DMS 273 treated with DMSO at 0.1 percent for 48 hours (cell line): Measurements from ENCODE around the gene PKDCC.
"Not testable (repeated sequence)": the region's sequence is repeated elsewhere in the genome, so short reads cannot be mapped to it uniquely, and the experiment has no call there.

Experiments used
- DNase-seq: peaks from one replicate; lab custom pipeline; 2025; lab: John Stamatoyannopoulos, UW

PKDCC gene

DNA sequence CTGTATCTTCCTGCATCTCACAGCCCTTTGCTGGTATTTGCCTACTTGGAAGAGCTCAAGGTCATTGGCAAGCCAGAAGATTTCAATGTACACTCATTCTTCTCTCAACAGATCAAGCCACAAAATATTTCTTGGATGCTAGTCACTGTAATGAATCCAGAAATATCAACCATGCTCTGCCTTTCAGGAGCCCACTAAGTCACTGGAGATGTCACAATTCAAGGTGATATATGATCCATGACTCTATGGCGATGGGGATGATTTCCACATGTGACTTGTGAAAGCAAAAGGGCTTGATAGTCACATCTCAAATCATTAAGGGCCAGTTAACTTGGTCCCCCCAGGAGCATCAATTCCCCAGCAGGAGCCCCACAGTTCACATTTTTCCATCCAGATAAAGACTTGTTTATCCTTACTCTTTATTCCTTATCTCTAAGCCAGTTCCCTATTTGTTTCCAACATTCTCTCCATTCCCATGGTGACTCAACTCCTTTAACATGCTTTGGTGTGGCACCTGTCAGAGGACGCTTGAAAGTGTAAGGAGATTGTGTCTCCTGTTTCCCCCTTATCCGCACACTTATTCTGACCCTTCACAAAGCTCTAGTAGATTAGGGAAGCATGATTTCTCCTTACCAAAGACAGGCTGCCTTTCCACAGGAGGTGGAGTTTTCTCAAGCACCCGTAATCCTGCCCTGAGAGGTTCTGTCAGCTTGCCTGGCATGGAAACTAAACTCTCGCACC is 15.8 kb downstream of the PKDCC start:
- DNase-seq, result no peak

DNA sequence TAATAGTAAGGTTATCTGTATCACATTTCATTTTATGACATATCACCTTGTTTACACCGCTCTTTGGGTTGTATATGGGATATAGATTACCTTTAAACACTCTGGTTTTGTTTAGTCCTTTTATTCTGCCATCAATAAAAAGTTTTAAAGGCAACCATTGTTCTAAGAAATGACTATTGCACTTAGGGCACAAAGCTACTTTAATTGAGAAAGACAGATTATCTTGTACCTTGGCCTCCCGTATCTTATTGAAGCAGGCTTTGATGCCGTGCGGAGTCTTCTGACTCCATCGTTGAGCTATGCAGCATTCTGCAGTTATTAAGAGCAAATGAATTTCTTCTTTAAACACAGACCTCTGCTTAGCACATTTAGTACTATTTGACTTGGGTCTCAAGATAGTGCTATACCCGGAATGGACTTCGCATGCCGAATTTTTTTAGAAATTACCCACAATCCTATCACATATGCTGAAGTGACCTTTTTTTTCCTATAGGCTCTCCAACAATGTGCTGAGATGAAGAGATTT is 16.7 kb downstream of the PKDCC start:
- DNase-seq, result no peak

DNA sequence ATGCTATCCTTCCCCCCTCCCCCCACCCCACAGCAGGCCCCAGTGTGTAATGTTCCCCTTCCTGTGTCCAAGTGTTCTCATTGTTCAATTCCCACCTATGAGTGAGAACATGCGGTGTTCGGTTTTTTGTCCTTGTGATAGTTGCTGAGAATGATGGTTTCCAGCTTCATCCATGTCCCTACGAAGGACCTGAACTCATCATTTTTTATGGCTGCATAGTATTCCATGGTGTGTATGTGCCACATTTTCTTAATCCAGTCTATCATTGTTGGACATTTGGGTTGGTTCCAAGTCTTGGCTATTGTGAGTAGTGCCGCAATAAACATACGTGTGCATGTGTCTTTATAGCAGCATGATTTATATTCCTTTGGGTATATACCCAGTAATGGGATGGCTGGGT is 17.9 kb downstream of the PKDCC start:
- DNase-seq, result not testable (repeated sequence)

DNA sequence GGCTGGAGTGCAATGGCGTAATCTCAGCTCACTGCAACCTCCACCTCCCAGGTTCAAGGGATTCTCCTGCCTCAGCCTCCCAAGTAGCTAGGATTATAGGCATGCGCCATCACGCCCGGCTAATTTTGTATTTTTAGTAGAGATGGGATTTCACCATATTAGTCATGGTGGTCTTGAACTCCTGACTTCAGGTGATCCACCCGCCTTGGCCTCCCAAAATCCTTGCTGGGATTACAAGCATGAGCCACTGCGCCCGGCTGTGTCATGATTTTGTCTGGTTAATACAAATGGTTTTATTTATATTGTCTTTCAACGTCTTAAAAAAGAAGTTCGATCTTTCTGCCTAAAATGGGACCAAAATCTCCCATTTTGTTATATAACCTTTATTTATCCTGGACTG is 19.2 kb downstream of the PKDCC start:
- not testable (repeated sequence) for DNase-seq

DNA sequence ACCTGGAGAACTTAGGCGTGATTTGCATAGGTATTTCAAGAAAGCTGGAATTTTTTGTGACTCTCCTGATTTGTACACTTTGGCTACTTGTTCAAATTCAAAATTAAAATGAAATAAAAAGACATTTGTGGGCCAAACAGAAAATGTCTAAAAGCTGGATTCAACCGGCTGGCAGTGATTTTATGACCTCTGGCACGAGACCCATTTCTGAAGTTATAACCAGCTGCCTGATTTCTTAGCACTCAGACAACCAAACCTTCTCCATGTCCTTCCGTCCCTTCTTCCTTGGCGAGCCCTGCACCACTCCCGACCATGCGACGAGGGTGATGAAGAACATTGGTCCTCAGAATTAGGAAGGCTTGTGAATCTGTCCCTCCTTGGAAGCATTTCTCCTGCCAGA is 19.7 kb downstream of the PKDCC start:
- DNase-seq, result no peak

DNA sequence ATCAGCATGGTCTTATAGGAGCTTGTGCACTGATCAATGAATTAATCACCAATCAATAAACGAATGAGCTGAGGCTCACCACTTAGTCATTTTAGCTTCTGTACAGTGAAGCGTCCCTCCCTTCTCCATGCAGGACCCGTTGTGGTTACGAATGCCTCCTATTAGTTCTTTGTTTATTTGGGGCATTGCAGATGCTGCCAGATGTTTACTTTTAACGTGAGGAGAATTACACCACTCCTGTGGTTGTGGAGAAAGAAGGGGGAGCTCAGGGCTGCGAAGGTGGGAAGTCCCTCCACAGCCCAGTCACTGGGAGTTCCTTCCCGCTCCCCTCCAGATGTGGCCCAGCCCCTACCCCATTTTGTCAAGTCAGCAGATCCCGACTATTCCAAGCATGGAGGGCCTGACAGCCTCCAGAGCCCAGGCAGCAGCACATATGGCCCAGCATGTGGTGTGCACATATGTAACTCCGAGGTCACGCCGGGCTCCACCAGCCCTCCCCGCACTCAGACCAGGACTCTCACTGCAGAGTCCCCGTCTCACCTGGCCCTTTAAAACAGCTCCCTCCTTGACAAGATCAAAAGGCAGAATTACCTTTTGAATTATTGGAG is 20.9 kb downstream of the PKDCC start:
- peak; percentile 27 for DNase-seq

DNA sequence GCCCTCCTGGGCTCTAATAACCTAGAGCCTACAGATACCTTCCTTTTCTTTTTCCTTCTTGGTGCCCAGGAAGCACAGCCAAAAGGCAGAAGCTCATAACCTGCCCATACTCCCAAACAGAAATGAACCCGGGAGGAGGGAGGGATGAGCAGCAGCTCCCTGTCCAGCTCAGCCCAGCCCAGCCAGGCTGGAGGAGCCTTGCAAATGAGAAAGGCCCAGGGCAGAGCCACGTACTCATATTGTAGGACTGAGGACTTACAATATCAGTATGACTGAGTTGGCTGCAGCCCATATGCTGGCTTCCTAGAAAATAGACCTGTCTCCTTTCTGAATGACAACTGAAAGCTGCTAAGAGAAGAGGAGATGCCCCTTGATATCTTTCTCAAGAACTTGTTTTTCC is 21.7 kb downstream of the PKDCC start:
- no peak for DNase-seq

DNA sequence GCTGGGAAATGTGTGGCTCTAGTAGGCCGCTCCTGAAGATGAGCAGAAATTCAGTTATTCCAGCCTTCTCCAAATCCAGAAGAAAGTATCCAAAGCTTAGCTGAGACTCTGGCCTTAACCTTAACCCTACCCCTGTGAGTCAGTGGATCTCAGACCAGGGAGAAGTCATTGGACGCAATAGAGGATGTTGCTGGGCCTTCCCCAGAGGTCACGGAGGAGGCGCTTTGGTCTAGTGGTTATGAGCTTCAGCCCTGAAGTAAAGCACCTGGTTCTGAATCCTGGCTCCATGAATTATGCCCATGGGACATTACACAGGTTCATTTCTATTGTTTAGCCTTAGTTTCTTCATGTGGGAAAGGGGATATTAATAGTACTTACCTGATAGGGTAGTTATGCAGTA is 24.0 kb downstream of the PKDCC start:
- no peak for DNase-seq

DNA sequence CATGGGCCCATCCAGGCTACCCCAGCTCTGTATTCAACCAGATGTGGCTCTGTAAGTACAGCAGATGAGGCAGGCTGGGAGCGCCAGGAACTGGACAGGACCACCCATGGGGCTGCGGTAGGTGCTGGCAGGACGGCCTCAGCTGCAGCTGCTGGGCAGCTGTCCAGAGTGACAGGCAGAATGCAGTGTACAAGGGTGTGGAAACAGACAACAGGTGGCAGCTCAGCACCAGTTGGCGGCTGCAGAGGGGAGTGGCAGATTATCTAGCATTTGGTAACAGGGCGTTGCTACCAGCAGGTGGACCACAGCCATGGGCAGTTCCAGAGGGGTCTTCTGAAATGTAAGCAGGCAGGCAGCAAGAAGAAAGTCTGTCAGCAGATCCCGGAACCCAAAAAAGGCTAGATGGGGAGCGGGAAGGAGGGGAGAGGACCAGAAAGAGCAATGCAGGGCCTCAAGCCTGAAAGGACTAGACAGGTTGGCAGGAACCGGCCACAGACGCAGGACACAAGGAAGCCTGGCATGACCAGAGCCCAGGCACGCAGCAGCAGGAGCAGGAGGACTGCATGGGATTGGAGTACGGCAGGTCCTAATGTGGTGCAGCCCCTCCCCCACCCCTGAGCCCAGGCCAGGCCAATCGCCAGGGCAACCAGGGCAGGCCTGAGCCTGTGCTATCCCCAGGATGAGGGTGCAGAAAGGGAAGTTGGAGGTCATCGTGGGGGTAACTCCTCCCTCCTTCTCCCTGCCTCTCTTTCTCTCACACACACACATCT is 24.7 kb downstream of the PKDCC start:
- DNase-seq, result peak; percentile 75

DNA sequence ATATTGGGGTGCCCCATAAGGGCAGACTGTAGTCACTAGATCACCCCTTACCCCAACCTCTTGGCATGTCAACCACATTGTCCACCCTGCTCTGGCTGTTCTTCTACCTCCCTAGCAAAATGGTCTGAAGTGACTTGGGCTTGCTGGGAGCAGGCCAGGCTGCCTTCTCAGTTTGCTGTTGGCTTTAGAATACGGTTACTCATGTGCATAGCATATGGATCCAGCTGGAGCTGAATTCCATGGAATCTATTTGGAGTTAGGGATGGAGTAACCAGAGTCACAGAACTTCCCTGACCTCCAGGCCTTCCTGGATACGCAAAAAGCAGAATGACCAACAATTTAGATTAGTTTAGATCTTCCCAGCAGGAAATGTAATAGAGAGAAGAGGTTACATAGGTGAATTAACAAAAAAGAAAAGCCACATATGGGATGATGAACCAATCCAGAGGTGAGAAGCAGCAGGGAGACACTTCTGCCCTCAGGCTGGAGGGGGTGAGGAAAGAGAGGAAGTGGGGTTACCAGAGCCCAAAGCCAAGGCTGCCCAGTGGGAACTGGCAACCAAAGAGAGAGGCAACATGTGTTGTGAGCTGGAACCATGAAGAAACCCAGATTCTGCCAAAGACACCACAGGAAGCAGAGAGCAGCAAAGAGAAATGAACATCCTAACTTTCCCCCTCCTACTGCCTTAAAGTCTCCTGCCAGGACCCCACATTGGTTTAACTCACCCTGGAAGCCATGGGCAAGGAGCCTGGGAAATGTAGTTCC is 26.1 kb downstream of the PKDCC start:
- peak; percentile 10 for DNase-seq

DNA sequence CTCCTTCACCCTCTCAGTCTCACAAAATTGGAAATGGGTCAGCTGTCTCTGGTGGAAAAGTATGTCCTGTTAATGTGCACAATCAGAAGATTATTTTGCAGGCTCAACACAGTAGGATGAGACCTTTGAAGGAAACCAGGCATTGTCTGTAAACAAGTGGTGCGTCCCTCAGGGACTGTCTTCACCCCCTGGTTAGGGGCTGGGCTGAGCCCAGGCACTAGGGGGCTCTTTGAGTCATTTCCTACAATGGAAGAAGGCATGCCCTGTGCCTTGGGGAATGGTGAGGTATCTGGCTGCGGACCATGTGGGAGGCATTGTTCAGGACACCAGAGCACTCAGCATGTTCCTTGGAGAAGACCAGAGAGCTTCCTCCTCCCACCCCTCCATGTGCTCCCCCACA is 26.8 kb downstream of the PKDCC start:
- no peak for DNase-seq

DNA sequence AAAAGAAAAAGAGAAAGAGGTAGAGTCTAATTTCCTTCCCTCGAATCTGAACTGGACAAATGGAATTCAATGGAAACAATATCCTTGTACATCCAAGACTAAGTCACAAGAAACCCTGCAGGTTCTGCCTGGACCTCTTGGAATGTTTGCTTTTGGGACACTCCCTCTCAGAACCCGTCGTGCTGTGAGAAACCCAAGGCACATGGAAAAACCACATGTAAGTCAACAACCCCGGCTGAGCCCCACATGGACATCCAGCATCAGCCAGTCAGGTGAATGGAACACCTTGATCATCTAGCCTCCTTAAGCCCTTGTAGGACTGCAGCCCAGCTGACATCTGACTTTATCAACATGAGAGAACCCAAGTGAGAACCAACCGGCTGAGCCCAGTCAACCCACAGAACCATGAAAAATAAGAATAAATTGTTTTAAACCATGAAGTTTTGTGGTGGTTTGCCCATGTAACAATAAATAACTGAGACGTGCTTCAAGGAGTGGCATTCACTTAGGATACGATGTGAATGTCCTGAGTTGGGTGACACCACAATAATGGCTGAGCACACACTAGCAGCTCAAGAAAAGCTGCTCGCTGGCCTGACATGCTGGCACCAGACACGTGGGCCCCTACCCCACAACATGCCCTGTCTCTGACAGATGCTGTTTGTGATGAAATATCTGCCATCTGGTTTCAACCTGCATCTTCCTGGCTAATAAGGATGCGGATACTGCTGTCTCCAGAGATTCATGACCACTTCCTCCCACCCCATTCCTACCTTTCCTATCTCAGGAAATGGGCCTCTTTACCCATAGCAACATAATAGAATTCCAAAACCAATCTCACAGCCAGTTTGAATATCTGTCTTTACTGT is 28.8 kb downstream of the PKDCC start:
- DNase-seq, result peak; percentile 17

DNA sequence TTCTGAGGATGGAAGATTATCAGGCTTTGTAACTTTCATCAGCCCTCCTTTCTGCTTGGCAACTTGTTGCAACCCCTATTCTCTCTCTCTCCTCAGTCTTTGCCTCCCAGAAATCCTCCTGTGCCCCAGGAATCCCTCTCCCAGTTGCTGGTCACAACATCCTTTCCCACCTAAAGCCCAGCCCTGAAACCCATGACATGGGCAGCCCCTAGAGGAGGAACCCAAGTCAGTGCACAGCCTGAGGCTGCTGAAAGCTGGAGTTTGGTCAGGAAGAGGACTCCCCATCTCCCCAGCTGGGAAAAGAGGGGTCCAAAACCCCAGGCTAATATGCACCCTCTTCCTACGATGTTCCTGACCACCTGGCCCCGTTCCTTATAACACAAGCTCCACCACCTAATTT is 29.5 kb downstream of the PKDCC start:
- DNase-seq, result no peak

DNA sequence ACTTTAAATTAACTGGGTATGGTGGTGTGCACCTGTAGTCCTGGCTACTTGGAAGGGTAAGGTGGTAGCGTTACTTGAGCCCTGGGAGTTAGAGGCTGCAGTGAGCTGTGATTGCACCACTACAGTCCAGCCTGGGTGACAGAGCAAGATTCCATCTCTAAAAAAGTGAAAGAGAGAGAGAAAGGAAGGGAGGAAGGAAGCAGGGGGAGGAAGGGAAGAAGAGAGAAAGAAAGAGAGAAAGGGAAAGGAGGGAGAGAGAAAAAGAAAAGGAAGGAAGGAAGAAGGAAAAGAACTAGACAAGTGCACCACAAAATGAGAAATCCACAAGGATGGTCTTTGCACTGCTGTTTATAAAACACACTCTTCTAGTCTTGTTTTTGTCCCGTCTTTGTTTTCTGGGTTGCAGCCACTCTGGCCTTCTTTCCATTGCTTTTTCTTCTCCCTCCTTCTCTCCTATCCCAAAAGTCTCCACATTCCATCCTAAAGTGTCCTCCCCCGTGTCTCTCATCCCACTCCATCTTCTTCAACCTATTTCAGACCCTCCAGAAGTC is 32.0 kb downstream of the PKDCC start:
- no peak for DNase-seq

DNA sequence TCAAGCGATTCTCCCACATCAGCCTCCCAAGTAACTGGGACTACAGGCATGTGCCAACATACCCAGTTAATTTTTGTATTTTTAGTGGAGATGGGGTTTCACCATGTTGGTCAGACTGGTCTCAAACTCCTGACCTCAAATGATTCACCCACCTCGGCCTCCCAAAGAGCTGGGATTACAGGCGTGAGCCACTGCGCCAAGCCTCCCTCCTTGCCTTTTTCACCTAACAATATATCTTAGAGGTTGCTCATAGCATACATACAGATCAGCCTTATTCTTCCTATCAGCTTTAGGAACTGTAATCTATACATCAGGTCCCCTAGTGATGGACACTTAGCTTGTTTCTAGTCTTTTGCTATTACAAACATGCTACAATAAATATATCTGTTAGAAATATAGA is 33.3 kb downstream of the PKDCC start:
- DNase-seq, result not testable (repeated sequence)

DNA sequence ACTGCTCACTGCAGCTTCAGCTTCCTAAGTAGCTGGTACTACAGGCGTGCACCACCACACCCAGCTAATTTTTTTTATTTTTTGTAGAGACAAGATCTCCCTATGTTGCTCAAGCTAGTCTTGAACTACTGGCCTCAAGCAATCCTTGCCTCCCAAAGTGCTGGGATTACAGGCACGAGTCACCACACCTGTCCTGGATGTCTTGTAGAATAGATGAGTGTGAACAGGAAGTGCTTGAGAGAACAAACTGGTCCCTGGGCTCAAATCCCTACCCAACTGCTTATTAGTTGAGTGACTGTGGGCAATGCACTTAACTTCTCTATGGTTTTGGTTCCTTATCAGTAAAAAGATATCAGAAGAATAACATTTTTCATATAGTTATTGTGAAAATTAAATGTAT is 34.2 kb downstream of the PKDCC start:
- no peak for DNase-seq

DNA sequence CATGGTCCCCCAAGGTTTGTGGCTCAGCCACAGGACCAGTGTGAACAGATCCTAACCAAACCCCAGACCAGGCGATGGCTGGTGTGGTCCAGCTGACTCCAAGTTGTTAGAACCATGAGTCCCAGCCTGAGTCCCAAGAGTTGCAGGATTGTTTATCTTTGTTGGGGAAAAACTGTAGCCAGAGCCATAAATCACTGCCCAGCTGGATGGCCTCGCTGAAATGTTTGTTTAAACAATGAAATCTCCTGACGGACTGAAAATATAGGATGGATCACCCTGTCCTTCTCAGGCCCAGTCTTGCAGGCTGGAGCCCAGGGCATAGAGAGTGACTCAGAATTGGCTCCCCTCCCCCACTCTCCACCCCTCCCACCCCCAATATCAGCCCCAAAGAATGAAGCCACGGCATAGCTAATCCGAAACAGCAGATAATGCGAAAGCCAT is 36.4 kb downstream of the PKDCC start:
- no peak for DNase-seq

DNA sequence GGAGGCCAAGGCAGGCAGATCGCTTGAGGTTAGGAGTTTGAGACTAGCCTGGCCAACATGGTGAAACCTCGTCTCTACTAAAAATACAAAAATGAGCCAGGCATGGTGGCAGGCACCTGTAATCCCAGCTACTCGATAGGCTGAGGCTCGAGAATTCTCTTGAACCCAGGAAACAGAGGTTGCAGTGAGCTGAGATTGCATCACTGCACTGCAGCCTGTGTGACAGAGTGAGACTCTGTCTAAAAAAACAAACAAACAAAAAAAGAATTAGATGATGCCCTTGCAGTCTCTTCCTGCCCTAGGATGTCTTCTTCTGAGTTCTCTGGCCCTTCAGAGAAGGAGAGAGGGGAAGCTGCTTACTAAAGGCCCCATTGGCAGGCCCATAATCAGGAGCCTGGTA is 37.2 kb downstream of the PKDCC start:
- not testable (repeated sequence) for DNase-seq

DNA sequence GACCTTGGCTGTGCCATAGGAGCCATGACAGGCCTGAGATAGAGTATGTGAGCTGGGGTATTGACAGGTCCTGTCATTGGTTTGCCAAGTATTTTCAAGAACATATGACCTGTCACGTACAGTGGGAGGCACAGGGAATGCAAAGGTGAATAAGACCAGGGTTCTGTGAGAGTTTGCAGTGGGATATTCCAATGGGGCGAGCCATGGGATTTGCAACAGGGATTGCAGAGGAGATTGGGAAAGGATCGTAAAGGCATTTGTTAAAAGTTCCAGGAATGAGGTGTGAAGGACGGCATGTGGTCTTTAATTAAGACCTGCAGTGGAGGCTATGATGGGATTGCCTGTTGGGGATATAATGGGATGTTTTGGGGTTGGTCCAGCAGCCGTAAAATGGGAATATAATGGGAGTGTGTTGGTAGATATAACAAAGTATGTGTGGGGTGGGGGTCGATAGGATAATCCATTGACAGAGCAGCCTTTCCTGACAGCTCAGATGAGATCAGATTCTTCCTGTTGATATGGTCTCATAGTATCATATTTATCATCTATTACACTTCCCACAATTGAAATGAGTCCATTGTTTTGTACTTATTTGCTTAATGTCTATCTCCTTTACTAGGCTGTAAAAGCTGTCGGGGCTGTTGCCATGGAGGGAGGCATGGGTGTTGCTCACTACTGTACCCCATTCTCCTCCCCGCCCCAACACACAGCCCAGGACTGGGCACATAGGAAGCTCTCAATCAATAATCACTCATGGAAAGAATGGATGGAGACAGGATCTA is 38.1 kb downstream of the PKDCC start:
- no peak for DNase-seq

DNA sequence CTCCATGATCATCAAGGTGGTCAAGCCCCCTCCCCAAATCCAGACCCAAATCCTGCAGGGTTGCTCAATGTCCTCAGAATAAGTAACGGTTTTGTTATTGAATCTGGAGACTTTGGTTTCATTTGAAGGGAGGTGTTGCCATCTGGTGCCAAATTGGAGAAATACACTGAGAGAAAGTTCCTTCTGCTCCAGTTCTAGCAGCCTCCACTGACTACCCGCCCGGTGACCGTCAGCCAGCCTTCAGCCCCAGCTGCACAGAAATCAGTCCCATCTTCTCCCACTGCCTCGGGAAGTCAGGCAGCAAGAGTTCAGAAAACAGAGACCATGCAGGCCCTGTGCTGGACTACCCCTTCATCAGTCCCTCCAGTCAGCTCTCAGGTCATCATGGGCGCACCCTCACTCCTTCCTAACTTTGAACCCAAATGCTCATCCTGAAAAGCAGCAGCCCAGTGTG is 38.7 kb downstream of the PKDCC start:
- peak; percentile 35 for DNase-seq
